ENCODE data around the gene CDO1. TPM values are rescaled to one million over a fixed set of nuclear protein-coding genes. Genes with fewer than 3 reads are reported as not detected.

The CDO1 gene
- total RNA-seq, 1 donor = 7.0 TPM

GRCh38 chr5:115854139-115854538, 37.7 kb upstream of the CDO1 start:
- TF ChIP-seq CTCF (IDR thresholded peaks at IDR 0.05; ENCODE audit: insufficient read depth, low read length) = no peak
- no peak for DNase-seq (ENCODE audit: low read depth)
- no peak overlapping the region for H3K4me3 ChIP-seq (ENCODE audit: low read depth, low read length)

DNA sequence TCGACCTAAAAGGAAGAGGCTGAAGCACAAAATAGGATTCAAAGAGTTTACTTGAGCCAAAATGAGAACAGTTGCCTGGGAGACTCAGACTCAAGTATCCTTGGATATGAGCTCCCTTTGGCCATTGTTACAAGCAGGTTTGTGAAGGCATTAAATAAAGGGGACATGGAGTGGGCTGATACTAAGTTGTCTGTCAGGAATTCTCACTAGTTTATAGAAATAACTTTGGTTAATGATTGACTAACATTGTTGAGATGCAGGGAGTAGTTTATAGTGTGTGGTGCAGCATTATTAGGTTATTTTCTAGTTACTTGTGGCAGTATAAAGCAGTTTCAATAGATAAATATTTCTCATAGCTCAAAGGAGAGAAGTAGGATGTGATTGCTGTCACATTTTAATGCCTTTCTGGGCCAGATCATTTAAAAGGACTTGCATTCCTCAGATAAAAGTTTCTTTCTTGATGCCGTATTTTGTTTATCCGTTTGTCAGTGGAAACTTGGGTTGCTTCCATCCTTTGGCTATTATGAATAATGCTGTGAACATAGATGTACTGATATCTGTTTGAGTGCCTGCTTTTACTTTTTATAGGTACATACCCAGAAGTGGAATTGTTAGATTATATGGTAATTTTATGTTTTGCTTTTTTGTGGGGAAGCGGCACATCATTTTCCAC, 34.4 kb upstream of the CDO1 start:
- peak; percentile 79 for DNase-seq (ENCODE audit: low read depth)
- TF ChIP-seq CTCF (IDR thresholded peaks at IDR 0.05; ENCODE audit: insufficient read depth, low read length) = no peak
- H3K4me3 ChIP-seq (ENCODE audit: low read depth, low read length) = peak overlapping the region; percentile 11

DNA sequence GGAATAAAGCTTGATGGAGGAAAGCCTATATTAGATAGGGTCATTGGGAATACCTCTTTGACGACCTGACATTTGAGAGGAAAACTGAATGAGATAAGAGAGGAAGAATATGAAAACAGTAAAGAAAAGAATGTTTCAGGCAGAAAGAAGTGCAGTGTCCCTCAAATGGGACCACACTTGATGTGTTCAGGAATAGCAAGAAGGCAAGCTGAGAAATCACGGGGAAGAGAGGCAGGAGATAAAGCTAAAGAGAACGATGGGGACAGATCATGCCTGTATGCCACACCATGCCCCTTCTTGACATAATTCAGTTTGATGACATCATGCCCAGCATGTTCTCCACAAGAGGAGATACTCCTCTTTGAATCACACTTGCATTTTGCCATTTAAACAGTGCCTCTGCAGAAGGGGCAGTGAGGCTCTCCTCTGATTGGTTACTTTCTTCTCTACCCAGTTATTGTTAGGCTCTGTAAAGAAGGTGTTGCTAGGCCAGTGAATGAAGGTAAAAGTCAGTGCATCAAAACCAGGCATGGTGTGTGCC, 32.9 kb upstream of the CDO1 start:
- DNase-seq (ENCODE audit: low read depth) = no peak
- H3K4me3 ChIP-seq (ENCODE audit: low read depth, low read length) = no peak overlapping the region
- TF ChIP-seq CTCF (IDR thresholded peaks at IDR 0.05; ENCODE audit: insufficient read depth, low read length) = no peak

DNA sequence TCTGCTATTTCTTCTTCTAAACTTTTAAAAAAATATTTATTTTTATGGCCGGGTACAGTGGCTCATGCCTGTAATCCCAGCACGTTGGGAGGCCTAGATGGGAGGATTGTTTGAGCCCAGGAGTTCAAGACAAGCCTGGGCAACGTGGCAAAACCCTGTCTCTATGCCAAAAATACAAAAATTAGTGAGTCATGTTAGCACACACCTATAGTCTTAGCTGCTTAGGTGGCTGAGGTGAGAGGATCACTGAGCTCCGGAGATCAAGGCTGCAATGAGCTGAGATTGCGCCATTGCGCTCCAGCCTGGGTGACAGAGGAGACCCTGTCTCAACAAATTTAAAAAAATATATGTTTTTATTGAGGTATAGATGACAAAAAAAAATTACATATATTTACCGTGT, 30.8 kb upstream of the CDO1 start:
- no peak overlapping the region for H3K4me3 ChIP-seq (ENCODE audit: low read depth, low read length)
- DNase-seq (ENCODE audit: low read depth) = no peak
- TF ChIP-seq CTCF (IDR thresholded peaks at IDR 0.05; ENCODE audit: insufficient read depth, low read length) = no peak

DNA sequence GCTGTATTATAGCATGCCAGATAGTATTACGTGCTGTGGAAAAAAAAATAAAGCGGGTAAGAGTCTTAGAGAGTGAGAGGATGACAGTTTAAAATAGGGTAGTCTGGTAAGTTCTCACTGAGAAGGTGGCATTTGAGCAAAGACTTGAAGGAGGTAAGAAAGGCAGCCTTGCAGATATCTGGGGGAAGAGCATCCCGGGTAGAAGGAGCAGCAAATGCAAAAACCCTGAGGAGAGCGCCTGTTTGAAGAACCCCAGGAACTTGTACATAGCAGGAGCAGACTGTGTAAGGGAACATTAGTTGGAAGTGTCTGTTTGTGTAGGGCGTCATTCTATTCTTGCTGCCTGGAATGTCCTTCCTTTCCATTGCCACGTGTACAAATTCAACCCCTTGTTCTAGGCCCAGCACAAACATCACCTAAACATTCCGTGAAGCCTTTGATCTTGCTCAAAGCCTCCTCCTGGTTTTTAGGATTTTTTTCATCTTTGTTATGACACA, 27.9 kb upstream of the CDO1 start:
- H3K4me3 ChIP-seq (ENCODE audit: low read depth, low read length) = peak overlapping the region; percentile 41
- no peak for TF ChIP-seq CTCF (IDR thresholded peaks at IDR 0.05; ENCODE audit: insufficient read depth, low read length)
- peak; percentile 42 for DNase-seq (ENCODE audit: low read depth)

GRCh38 chr5:115843444-115844130, 27.1 kb upstream of the CDO1 start:
- no peak for TF ChIP-seq CTCF (IDR thresholded peaks at IDR 0.05; ENCODE audit: insufficient read depth, low read length)
- DNase-seq (ENCODE audit: low read depth) = no peak
- H3K4me3 ChIP-seq (ENCODE audit: low read depth, low read length) = peak overlapping the region; percentile 89
